Suprapubic skin (tissue), 4 donors: ENCODE results near the gene CEND1. TPM values are rescaled to one million over a fixed set of nuclear protein-coding genes. Genes with fewer than 3 reads are reported as not detected.

Experiments
- DNase-seq, 2 donors: peaks; one replicate each; pipeline ENCODE4 v3.0.0-alpha.2; 2019; ENCODE audit warnings: low spot score in 2 of 2
- H3K27ac ChIP-seq: fragments of 200-600 bp; sonication (generic); one replicate; pipeline ENCODE4 v1.5.1; 2019
- H3K27me3 ChIP-seq: fragments of 200-600 bp; sonication (generic); one replicate; pipeline ENCODE4 v1.5.1; 2019
- H3K36me3 ChIP-seq: fragments of 200-600 bp; sonication (generic); one replicate; pipeline ENCODE4 v1.5.1; 2019
- H3K4me1 ChIP-seq: fragments of 200-600 bp; sonication (generic); one replicate; pipeline ENCODE4 v1.5.1; 2019
- H3K4me3 ChIP-seq: fragments of 200-600 bp; sonication (generic); one replicate; pipeline ENCODE4 v1.5.1; 2019; ENCODE audit warnings: mild to moderate bottlenecking
- H3K9me3 ChIP-seq: fragments of 200-600 bp; sonication (generic); one replicate; pipeline ENCODE4 v1.5.1; 2019
- EP300 ChIP-seq: sonication (generic); formaldehyde crosslinking; IDR thresholded peaks from one replicate; pipeline ENCODE4 v1.6.1; 2017; ENCODE audit warnings: antibody characterized with exemption
- POLR2A ChIP-seq, 2 donors: fragments of 450-650 bp; IDR thresholded peaks; one replicate each; pipeline ENCODE4 v1.6.1; 2017; ENCODE audit warnings: antibody characterized with exemption in 2 of 2, mild to moderate bottlenecking in 2 of 2, moderate library complexity in 2 of 2
- POLR2AphosphoS5 ChIP-seq, 3 donors: sonication (generic); formaldehyde crosslinking; IDR thresholded peaks; one replicate each; pipeline ENCODE4 v1.6.1; 2017; ENCODE audit warnings: antibody characterized with exemption in 3 of 3
- WGBS: methylation state at CpG from one replicate; pipeline ENCODE4 v1.1.5; 2018; 5-methylcytosine and 5-hydroxymethylcytosine counted together
- total RNA-seq, 4 donors: library from RNA; depleted of rRNA; stranded (reverse); fragments of >200 nt; gene quantifications; one replicate each; pipeline ENCODE4 v1.1.0, GENCODE V29; 2016
- TF ChIP-seq, protein P1 (sequence below), 2 donors: fragments of 200-600 bp in 1 of 2; fragments of 450-650 bp in 1 of 2; sonication (generic) in 1 of 2; IDR thresholded peaks; one replicate each; pipeline ENCODE4 v1.5.1; 2016 to 2019; ENCODE audit warnings: antibody characterized with exemption in 2 of 2, mild to moderate bottlenecking in 1 of 2, moderate library complexity in 1 of 2

Gene CEND1
- total RNA-seq, 4 donors from 2014 or later: not detected

GRCh38 chr11:826836-827145, 36.9 kb upstream of the CEND1 start:
- peaks cover 74% of the 10 kb centered on the region for H3K4me1 ChIP-seq
- peaks cover 36% of the 10 kb centered on the region for H3K36me3 ChIP-seq
- H3K27me3 ChIP-seq: peaks cover 13% of the 10 kb centered on the region
- H3K9me3 ChIP-seq: no peaks in the 10 kb centered on the region
- WGBS: 5% methylated on average over 11 of the region's 22 CpGs
- TF ChIP-seq, protein P1, sequence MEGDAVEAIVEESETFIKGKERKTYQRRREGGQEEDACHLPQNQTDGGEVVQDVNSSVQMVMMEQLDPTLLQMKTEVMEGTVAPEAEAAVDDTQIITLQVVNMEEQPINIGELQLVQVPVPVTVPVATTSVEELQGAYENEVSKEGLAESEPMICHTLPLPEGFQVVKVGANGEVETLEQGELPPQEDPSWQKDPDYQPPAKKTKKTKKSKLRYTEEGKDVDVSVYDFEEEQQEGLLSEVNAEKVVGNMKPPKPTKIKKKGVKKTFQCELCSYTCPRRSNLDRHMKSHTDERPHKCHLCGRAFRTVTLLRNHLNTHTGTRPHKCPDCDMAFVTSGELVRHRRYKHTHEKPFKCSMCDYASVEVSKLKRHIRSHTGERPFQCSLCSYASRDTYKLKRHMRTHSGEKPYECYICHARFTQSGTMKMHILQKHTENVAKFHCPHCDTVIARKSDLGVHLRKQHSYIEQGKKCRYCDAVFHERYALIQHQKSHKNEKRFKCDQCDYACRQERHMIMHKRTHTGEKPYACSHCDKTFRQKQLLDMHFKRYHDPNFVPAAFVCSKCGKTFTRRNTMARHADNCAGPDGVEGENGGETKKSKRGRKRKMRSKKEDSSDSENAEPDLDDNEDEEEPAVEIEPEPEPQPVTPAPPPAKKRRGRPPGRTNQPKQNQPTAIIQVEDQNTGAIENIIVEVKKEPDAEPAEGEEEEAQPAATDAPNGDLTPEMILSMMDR (IDR thresholded peaks at IDR 0.05): no peak
- TF ChIP-seq POLR2A (IDR thresholded peaks at IDR 0.05) (no peak), POLR2AphosphoS5 (IDR thresholded peaks at IDR 0.05) (no peak), EP300 (no peak)
- no peak for DNase-seq
- H3K27ac ChIP-seq: peak overlapping the region; percentile 66
- peak overlapping the region; percentile 53 for H3K4me3 ChIP-seq

GRCh38 chr11:826227-826621, 36.3 kb upstream of the CEND1 start:
- peaks cover 36% of the 10 kb centered on the region for H3K36me3 ChIP-seq
- H3K4me3 ChIP-seq: no peak overlapping the region
- H3K27me3 ChIP-seq: peaks cover 13% of the 10 kb centered on the region
- H3K27ac ChIP-seq: peak overlapping the region; percentile 66
- no peaks in the 10 kb centered on the region for H3K9me3 ChIP-seq
- H3K4me1 ChIP-seq: peaks cover 74% of the 10 kb centered on the region
- TF ChIP-seq POLR2AphosphoS5 (IDR thresholded peaks at IDR 0.05) (no peak), EP300 (no peak)
- TF ChIP-seq, protein P1 (IDR thresholded peaks at IDR 0.05): no peak
- 75% methylated on average over 8 of the region's 9 CpGs for WGBS
- no peak for DNase-seq

- peaks cover 13% of the 10 kb centered on the region for H3K27me3 ChIP-seq
- H3K27ac ChIP-seq: peak overlapping the region; percentile 66
- WGBS: 60% methylated on average over 11 of the region's 12 CpGs
- no peak for DNase-seq
- peaks cover 74% of the 10 kb centered on the region for H3K4me1 ChIP-seq
- no peak overlapping the region for H3K4me3 ChIP-seq
- H3K36me3 ChIP-seq: peaks cover 36% of the 10 kb centered on the region
- TF ChIP-seq EP300: no peak
- TF ChIP-seq POLR2AphosphoS5 (IDR thresholded peaks at IDR 0.05): peak in 1 of 3 donors; percentile 53
- no peaks in the 10 kb centered on the region for H3K9me3 ChIP-seq
Measured at GRCh38 chr11:825366-826226, 35.7 kb upstream of the CEND1 start.

- peaks cover 36% of the 10 kb centered on the region for H3K36me3 ChIP-seq
- H3K4me1 ChIP-seq: peaks cover 72% of the 10 kb centered on the region
- no peak for TF ChIP-seq POLR2A (IDR thresholded peaks at IDR 0.05)
- TF ChIP-seq EP300: no peak
- TF ChIP-seq, protein P1 (IDR thresholded peaks at IDR 0.05): no peak
- no peak for TF ChIP-seq POLR2AphosphoS5 (IDR thresholded peaks at IDR 0.05)
- no peak for DNase-seq
- H3K27me3 ChIP-seq: peaks cover 11% of the 10 kb centered on the region
- 88% methylated on average over 9 of the region's 11 CpGs for WGBS
- peak overlapping the region; percentile 66 for H3K27ac ChIP-seq
- no peak overlapping the region for H3K4me3 ChIP-seq
- no peaks in the 10 kb centered on the region for H3K9me3 ChIP-seq
Measured at GRCh38 chr11:824942-825341, 35.1 kb upstream of the CEND1 start.

DNA sequence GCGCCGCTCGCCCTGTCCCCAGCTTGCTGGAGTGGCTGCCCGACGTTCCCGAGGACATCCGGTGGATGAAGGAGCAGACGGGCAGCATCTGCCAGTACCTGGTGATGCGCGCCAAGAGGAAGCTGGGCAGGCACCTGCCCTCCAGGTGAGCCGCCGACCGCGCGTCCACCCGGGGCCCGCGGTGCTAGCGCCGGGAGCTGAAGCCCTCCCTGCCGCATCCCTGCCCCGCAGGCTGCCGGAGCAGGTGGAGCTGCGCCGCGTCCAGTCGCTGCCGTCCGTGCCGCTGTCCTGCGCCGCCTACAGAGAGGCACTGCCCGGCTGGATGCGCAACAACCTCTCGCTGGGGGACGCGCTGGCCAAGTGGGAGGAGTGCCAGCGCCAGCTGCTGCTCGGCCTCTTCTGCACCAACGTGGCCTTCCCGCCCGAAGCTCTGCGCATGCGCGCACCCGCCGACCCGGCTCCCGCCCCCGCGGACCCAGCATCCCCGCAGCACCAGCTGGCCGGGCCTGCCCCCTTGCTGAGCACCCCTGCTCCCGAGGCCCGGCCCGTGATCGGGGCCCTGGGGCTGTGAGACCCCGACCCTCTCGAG, 34.5 kb upstream of the CEND1 start:
- no peaks in the 10 kb centered on the region for H3K9me3 ChIP-seq
- peaks cover 36% of the 10 kb centered on the region for H3K36me3 ChIP-seq
- peaks cover 67% of the 10 kb centered on the region for H3K4me1 ChIP-seq
- H3K27ac ChIP-seq: peak overlapping the region; percentile 66
- no peak overlapping the region for H3K4me3 ChIP-seq
- H3K27me3 ChIP-seq: peaks cover 7% of the 10 kb centered on the region
- TF ChIP-seq EP300: no peak
- TF ChIP-seq POLR2AphosphoS5 (IDR thresholded peaks at IDR 0.05): no peak
- TF ChIP-seq, protein P1 (IDR thresholded peaks at IDR 0.05): no peak
- no peak for TF ChIP-seq POLR2A (IDR thresholded peaks at IDR 0.05)
- 70% methylated on average over 2 of the region's 59 CpGs for WGBS
- DNase-seq: no peak
